Measurements from ENCODE around the gene TLX3.
"Not testable (repeated sequence)": the region's sequence is repeated elsewhere in the genome, so short reads cannot be mapped to it uniquely, and the experiment has no call there.

The TLX3 gene

GRCh38 chr5:171323806-171324632 is 15.0 kb downstream of the TLX3 start:
- no peak for DNase-seq (ENCODE audit: low read depth, low spot score)

- no peak for DNase-seq (ENCODE audit: low read depth, low spot score)
These were observed 21.0 kb downstream of the TLX3 start for GRCh38 chr5:171330021-171330420.

DNA sequence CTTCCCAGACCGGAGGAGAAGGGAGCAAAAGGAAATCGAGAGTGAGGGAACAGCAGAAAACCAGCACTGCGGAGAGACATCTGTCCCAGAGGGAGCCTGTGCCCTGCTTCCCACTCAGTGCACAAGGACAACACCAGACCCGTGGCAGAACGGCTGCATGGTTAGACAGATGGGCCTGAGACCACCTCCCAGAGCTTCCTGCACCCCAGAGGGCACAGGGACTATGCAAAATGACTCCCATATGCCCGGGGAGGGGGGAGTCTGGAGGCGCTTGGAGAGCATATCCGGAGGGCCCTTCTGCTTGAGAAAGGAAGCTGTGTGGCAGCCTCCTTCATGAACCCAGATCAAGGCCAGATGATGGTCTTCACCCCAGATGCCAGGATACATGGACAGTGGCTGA is 26.6 kb downstream of the TLX3 start:
- no peak for DNase-seq (ENCODE audit: low read depth, low spot score)

DNA sequence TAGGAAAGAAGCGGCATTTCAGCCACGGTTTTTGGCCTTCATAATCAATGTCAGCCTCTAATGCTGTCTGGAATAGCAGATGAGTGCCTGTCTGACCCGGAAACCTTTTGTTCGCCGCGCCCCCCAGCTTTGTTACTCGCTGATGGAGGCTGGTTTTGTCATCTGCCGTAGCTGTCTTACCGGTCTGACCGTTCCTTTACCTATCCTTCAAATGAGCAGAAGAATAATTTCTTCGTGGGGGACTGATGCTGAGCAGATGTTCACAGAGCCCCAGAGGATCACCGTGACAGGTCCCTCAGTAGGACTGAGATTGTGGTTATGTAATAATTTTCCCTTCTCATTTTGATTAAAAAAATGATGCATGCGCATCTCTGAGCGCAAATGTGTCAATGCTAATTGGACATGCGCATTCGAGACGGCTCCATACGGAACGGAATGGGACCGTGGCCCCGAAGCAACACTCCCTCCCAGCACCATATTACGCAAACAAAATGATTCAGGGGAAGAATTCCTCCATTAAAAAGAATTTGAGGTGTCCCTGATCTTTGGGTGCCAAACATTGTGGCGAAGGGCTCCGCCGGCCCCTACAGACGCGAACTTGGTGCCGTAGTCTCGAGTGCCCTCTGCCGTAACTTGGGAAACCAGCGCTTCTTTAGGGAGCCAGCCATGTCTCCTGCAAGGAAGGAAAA is 27.6 kb downstream of the TLX3 start:
- DNase-seq (ENCODE audit: low read depth, low spot score) = no peak

- no peak for DNase-seq (ENCODE audit: low read depth, low spot score)
These were observed 28.1 kb downstream of the TLX3 start for GRCh38 chr5:171337210-171337569.

- DNase-seq (ENCODE audit: low read depth, low spot score) = no peak
These were observed 31.0 kb downstream of the TLX3 start for GRCh38 chr5:171340042-171340441.

DNA sequence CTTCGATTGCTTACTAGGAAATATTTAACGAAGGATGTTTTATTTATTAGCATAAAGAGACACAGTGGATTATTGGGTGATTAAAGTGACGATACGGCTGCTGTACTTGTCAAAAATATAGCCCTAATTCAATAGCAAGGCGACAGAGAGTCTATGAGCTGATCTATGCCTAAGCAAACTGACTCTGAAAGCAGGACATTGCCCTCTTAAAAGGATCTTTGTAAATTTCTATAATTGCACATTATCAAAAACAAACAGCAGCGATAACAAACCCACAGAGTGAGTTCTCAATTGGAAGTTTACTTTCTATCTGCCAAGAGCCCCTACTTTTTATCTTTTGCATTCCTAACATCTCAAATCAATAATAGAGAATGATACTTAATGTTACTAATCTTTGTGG is 31.4 kb downstream of the TLX3 start:
- DNase-seq (ENCODE audit: low read depth, low spot score) = no peak

DNA sequence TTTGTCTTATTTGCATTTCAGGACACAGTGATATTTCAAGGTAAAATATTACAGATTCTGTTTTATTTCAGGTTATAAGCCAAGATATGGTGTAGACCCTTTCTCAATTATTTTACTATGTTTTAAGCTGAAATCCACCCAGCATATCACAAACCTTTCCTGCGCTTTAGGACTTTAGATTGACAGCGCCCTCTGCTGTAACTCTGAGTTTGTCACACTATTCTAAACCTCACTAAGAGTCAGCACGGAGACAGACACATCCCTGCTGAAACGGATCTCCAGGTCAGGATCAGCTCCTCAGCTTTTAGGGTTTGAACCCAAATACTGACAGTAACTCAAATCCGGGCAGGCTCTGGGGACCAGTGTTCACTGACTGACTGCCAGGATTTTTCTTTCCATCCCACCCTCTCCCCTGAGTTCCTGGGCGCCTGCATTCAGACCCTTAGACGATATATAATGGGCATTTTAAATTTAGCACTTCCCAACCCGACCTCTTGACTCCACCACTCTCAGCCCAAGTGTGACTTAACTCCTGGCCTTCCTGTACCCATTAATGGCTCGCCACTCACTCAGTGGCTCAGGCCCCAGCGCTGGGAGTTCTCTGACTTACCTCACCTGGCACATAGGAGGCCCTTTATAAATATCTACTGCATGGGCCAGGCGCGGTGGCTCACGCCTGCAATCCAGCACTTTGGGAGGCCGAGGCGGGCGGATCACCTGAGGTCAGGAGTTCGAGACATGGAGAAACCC is 33.5 kb downstream of the TLX3 start:
- DNase-seq (ENCODE audit: low read depth, low spot score) = no peak

- DNase-seq (ENCODE audit: low read depth, low spot score) = no peak
These were observed 36.0 kb downstream of the TLX3 start for GRCh38 chr5:171344936-171345608.

GRCh38 chr5:171351536-171352073 is 42.6 kb downstream of the TLX3 start:
- DNase-seq (ENCODE audit: low read depth, low spot score) = no peak

GRCh38 chr5:171355302-171355724 is 46.3 kb downstream of the TLX3 start:
- no peak for DNase-seq (ENCODE audit: low read depth, low spot score)

DNA sequence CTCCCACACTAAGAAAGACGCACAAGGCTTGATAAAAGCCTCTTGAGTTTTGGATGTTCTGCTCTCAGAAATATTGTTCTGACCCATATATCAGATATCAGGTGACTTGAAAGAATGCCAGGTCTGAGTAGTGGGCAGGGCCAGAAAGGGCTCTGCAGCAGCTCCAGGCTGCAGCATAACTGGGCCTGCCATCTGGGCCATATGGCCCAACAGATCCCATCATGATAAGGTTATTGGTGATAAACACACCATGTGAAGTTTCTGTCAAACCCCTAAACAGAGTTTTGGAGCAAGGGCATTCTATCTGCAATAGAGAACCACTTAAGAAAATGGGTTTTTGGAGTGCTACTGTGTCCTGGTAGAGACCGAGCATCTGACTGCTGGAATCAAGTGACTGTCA is 48.8 kb downstream of the TLX3 start:
- DNase-seq (ENCODE audit: low read depth, low spot score) = no peak

DNA sequence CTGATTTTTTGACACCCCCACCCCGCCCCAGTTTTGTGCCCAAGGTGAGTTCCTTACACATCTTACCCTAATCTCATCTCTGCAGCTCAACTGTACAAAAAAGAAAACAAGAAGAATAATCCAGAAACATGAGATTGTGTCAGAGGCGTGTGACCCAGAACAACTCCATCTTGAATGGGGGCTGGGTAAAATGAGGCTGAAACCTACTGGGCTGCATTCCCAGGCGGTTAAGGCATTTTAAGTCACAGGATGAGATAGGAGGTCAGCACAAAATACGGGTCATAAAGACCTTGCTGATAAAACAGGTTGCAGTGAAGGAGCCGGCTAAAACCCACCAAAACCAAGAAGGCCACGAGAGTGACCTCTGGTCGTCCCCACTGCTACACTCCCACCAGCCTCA is 52.1 kb downstream of the TLX3 start:
- DNase-seq (ENCODE audit: low read depth, low spot score) = not testable (repeated sequence)
